ENCODE measurements around the gene EIF4G3. TPM values are rescaled to one million over a fixed set of nuclear protein-coding genes. Genes with fewer than 3 reads are reported as not detected.

Gene EIF4G3
- total RNA-seq, 4 donors from 2014 or later: 24.4 to 57.0 (median 27.9) TPM

GRCh38 chr1:21068937-21069336 lies 107.8 kb downstream of the EIF4G3 start:
- TF ChIP-seq POLR2A (IDR thresholded peaks at IDR 0.05): no peak
- TF ChIP-seq CTCF (IDR thresholded peaks at IDR 0.05): no peak
- intact Hi-C loops (cut with DNase I; ENCODE audit: low total_unique reads): no loop called here
- no peak for DNase-seq (ENCODE audit: low spot score in 2 of 2)
- H3K4me3 ChIP-seq (ENCODE audit: low read depth, poor library complexity, severe bottlenecking): no peak overlapping the region

GRCh38 chr1:21067551-21068227 lies 109.0 kb downstream of the EIF4G3 start:
- no peak overlapping the region for H3K4me3 ChIP-seq (ENCODE audit: low read depth, poor library complexity, severe bottlenecking)
- intact Hi-C loops (cut with DNase I; ENCODE audit: low total_unique reads): no loop called here
- TF ChIP-seq CTCF (IDR thresholded peaks at IDR 0.05) (no peak), POLR2A (IDR thresholded peaks at IDR 0.05) (no peak)
- WGBS, 2 donors: 97 to 98% methylated on average over 6 of the region's 6 CpGs
- DNase-seq (ENCODE audit: low spot score in 2 of 2): no peak

- no peak for TF ChIP-seq CTCF (IDR thresholded peaks at IDR 0.05)
- no peak for TF ChIP-seq POLR2A (IDR thresholded peaks at IDR 0.05)
- H3K4me3 ChIP-seq (ENCODE audit: low read depth, poor library complexity, severe bottlenecking): no peak overlapping the region
- no peak for DNase-seq (ENCODE audit: low spot score in 2 of 2)
- 53 to 55% methylated on average over 3 of the region's 3 CpGs for WGBS, 2 donors
- intact Hi-C loops (cut with DNase I; ENCODE audit: low total_unique reads): no loop called here
Observed at GRCh38 chr1:21066356-21067012, 110.2 kb downstream of the EIF4G3 start.

GRCh38 chr1:21065851-21066250 lies 110.8 kb downstream of the EIF4G3 start:
- TF ChIP-seq POLR2A (IDR thresholded peaks at IDR 0.05): no peak
- TF ChIP-seq CTCF (IDR thresholded peaks at IDR 0.05): no peak
- no peak for DNase-seq (ENCODE audit: low spot score in 2 of 2)
- WGBS, 2 donors: 91 to 92% methylated on average over 2 of the region's 2 CpGs
- intact Hi-C loops (cut with DNase I; ENCODE audit: low total_unique reads): no loop called here
- no peak overlapping the region for H3K4me3 ChIP-seq (ENCODE audit: low read depth, poor library complexity, severe bottlenecking)

- TF ChIP-seq POLR2A (IDR thresholded peaks at IDR 0.05) (no peak), CTCF (IDR thresholded peaks at IDR 0.05) (no peak)
- DNase-seq (ENCODE audit: low spot score in 2 of 2): no peak
- WGBS, 2 donors: 86 to 89% methylated on average over 3 of the region's 3 CpGs
- no peak overlapping the region for H3K4me3 ChIP-seq (ENCODE audit: low read depth, poor library complexity, severe bottlenecking)
- intact Hi-C loops (cut with DNase I; ENCODE audit: low total_unique reads): no loop called here
Observed at GRCh38 chr1:21064057-21064456, 112.6 kb downstream of the EIF4G3 start.

Data from lower leg skin (tissue), 4 donors.